ENCODE results near the gene KCNIP4. TPM values are rescaled to one million over a fixed set of nuclear protein-coding genes. Genes with fewer than 3 reads are reported as not detected.
A peak's percentile ranks its signal among the peaks of the same experiment; 100 is the strongest.
"Not testable (repeated sequence)": the region's sequence is repeated elsewhere in the genome, so short reads cannot be mapped to it uniquely, and the experiment has no call there.

The KCNIP4 gene
- total RNA-seq, 1 donor from 2014 or later: not detected

DNA sequence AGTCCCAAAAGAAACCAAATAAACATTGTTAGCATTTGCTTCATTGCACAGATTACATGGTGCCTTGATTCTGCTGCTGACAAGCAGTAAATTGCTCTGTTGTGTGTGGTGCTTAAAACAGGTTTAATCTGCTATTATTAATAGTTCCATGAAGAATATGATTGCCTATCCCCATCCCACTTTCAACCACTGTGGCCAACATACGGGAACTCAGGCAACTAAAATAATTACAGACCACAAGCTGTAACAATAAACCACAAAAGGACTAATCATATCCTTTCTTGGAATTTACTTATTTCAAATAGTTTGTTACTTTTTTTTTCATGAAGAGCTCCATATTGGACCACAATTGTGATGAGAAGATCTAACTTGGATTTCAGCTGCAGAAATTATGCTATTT lies 1116.8 kb downstream of the KCNIP4 start:
- no peak for ATAC-seq

DNA sequence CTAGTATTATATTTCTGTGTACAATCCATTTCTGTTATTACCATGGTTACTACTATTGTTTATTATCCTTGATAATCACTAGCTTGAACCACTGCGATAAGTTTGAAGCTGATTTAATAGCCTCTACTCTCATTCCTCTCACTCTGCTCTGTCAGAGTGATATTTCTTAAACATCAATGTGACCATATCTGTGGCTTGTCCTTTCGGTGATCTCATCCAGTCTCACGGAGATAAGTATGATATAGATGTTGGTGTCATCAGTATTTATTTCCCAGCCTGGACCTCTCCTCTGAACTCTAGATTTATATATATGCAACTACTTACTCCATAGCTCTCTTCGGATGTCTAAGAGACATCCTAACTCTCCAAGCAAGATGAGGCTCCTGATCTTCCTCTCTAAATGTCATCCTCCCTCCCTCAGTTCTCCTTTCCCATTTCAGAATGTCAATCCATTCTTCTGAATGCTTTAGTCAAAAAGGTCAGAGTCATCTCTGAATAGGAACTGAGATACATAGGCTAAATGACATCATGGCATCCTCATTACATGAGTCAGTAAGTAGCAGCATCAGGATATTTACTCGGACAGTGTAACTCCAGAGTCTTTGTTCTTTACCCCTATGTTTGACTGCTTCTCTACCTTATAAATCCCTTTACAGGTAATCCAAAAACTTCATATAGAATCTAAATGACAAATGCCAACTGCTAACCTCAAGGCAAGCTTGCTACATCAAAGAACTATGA lies 1118.8 kb downstream of the KCNIP4 start:
- no peak for ATAC-seq

DNA sequence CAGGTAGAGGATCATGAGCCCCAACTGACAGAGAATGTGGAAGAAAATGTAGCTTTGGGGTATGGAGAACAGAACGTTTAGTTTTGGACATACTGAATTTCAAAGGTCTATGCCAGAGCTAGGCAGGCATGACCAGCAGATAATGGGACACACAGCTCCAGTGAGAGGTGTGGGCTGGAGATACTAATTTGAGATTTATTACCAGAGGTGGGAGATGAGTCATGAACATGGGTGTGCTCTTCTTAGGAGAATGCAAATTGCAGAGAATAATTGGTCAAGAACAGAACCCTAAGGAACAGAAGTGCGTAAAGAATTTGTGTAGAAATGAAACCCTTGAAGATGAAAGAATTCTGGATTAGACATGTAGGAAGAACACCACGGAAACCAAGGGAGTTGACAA lies 1123.1 kb downstream of the KCNIP4 start:
- ATAC-seq: no peak

DNA sequence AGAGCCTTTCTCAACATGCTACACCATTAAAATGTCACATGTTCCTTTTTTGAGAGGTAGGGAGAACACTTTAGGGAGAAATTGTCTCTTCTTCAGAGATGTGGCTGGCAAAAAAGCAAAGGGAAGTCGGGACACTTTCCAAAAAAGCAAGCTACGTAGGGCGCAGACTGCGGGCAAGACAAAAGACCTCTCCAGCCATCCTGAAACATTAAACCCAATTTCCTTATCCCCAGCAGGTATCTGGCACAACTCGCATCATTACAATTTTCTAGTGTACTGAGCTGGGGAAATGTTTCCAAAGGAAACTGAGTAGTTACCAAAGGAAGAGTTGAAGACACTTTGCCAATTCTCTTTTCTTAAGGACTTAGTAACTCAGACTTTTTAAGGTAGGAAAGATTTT lies 1132.3 kb downstream of the KCNIP4 start:
- ATAC-seq: no peak

DNA sequence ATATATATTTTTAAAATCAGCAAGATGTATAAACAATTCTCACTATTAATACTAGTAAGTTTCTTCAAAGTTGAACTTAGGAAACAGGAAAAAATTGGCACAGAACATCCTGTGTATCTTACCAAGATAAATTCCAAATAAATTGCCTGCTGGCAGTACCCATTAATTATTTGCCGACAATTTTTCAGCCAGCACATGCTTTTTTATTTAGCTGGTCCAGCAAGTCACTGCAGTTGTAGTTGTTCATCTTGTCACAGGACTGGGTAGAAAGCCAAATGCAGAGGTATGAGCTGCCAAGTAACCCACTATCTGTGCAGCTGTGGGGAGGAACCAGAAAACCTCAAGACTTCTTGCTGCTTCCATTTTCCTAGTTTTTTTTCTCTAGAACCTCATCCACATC lies 1134.9 kb downstream of the KCNIP4 start:
- no peak for ATAC-seq

DNA sequence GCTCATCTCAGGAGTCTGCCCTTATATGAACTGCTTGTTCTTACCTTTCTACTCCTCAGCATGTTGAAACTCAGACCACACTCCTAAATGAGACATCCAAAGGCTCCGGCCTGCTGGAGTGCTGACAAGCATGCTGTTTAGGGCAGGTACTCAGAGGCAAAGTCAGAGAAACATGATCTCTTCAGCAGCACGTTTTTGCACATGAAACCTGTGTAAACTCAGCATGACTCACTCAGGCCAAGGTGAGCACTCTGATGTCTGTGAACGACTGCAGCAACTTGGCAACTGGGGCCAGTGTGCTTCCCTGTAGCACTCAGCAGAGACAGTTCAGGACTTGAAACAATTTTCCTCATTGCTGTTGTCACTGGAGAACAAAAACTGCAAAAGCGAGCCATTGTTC lies 1138.8 kb downstream of the KCNIP4 start:
- ATAC-seq: peak; percentile 98

DNA sequence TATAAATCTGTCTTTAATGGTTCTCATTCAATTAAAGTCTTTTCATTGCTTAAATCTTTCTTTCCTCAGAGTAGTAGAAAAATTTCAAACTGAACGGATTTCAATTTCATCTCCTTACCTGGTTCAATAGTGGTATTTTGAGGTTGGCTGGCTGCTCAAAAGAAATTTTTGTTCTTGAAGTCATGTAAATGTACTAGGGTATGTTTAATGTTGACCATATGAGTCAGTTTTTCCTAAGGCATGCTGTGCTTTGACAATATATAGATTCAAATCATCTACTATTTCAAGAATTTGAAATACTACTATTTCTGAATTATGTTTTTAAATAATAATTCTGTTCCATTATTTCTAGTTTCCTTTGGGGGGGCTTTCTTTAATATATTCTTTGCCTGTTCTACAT lies 1142.9 kb downstream of the KCNIP4 start:
- no peak for ATAC-seq

DNA sequence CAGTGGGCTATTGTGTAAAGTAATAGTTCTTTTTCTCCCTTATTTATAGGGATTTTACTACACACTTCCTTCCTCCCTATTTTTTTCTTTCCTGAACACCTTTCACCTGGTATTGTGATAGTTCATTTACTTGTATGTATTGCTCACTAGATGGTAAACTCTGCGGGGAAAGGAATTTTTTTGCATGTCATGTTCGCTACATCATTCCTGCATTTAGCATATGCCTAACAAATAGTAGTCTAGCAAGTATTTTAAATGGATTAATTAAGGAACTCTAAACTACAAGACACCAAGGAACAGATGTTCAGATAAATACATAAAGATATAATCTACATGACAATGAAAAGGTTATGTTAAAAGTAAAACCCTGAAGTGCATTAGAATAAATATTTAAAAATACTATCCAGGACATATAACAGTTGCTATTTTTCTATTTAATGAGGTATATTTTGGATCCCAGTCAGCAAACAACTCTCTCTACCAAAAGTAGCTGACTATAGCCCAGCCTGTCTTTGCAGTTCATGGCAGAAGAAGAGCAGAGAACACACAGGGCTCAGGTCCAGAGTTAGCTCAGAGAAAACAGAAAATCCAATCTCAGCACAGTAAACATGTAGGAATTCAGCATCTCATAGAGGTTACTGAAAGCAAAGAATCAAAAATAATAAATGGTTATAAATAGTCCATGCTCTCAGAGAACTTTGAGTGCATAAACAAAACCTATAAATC lies 1160.5 kb downstream of the KCNIP4 start:
- ATAC-seq: no peak

DNA sequence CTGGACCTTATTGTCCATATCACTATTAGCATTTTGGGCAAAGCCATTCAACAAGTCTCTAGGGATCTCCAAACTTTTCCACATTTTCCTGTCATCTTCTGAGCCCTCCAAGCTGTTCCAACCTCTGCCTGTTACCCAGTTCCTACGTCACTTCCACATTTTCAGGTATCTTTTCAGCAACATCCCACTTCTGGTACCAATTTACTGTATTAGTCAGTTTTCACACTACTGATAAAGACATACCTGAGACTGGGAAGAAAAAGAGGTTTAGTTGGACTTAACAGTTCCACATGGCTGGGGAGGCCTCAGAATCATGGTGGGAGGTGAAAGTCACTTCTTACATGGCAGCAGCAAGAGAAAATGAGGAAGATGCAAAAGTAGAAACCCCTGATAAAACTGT lies 1165.4 kb downstream of the KCNIP4 start:
- ATAC-seq: not testable (repeated sequence)

DNA sequence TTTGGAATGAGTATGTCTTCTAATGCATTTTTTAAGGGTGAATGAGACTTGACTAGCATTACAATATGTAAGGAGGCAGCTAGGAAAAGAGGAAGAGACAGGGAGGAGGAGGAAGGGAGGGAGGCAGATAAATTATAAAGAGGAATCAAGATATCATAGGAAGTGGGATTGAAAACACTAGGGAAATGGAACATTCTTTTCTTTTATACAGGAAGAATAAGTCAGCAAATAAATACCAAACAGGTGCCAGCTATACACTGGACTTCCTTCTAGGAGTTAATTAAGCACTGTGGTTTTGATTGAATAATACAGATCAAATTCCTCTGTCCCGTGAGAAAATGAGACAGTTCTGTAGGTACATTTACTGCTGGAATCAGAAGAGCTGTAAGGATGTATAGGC lies 1169.7 kb downstream of the KCNIP4 start:
- no peak for ATAC-seq

DNA sequence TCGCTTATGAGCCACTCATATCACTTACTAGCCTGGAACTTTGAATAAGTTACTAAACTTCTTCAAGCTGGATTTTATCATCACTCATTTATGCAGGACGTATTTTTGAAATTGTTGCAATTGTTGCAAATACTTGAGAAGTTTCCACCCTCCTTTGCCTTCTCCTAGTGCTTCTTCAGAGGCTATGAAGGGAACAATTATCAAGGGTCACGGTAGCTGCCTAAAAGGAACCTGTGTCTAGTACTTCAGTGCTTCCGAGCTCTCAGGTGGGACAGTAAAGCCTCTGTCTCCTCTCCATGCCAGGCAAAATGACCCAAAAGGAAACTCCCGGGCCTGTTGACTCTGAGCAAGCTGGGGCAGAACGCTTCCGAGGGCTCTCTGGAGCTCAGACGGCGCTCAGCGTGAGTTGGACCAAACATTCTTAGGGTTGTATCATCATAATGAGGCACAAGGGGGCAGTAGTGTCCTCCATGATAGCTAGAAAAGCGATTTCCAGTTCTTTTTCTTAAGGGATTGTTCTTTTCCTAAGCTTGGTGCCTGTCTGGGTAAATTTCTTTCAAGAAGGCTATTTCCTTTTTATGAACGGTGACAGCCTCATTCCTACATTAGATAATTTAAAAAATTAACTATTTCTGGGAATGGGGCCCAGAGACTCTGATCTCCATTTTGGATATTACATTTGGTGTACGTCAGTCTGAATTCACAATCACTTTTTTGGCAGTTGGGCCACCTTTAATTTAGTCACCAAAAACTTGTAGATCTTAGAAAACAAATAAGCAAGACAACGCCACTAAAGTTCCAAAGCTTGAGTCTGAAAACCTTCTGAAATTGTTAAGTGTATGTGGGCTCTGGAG lies 1175.2 kb downstream of the KCNIP4 start:
- peak; percentile 77 for ATAC-seq

DNA sequence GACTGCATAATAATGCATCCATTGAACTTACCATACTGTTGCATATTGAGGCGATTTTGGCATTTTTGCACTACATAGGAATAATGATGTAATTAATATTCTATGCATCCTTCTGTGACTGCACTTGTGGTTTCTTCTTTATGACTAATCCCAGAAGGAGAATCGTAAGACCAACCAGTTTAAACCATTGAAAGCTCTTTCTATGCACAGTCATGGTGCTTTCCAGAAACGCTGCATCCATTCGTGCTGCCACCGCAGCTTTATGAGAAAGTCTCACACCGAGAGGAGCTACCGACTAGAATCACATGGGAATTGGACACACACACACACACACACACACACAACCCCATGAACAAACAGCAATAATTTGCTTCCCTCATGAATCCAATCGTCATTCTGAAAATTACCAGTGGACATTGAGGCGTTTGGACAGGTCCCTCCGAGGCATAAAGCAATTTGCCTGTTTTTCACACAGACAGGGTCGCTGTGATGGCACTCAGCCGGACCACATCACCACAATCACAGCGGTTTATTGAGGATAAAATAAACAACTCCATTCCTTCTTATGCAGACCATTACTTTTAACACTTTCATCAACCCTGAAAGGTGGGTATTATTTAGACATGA lies 1184.1 kb downstream of the KCNIP4 start:
- no peak for ATAC-seq

DNA sequence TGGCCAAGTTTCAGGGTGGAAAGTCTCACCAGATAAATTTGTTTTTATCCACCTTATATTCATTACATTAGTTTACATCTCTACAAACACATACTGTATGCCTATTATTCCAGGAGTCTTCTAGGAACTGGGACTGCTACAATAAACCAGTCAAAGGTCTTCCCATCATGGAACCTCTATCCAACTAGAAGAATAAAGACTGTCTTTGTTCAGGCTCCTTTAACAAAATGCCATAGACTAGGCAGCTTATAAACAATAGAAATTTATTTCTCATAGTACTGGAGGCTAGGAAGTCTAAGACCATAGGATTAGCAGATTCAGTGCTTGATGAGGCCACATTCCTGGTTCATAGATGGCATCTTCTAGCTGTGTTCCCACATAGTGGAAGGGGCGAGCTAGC lies 1186.7 kb downstream of the KCNIP4 start:
- ATAC-seq: no peak

DNA sequence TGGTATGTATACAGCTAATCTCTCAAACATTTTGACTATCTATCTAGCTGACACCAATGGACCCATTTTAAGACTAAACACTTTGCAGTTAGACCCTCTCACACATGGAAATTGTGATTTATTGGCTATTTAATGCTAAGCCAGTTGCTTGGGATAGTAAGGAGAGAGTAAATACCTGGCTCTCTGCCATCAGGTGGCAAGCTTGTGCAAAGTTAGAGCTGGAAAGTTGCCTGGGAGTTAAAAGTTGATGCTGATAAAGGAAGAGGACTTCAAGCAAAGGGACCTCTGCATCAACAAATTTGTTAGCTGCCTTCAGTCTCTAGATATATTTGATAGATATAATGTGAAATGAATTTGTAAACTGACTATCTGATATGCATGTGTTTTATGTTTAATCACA lies 1187.2 kb downstream of the KCNIP4 start:
- ATAC-seq: no peak

DNA sequence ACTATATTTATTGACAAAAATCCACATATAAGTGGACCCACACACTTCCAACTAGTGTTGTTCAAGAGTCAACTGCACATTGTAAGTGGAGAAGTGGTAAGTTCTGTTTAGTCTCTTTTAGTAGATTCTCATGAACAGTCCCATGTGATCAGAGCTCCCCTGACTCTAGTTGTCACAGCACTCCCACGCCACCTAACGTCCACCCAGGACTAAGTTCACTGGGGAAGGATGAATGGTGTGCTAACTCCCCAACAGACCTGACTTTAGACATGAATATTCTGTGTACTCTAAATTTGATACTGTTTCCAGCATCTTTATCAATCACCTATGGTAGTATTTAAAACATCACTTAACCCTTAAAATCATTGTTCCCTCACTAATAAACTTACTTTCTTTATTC lies 1188.5 kb downstream of the KCNIP4 start:
- no peak for ATAC-seq

DNA sequence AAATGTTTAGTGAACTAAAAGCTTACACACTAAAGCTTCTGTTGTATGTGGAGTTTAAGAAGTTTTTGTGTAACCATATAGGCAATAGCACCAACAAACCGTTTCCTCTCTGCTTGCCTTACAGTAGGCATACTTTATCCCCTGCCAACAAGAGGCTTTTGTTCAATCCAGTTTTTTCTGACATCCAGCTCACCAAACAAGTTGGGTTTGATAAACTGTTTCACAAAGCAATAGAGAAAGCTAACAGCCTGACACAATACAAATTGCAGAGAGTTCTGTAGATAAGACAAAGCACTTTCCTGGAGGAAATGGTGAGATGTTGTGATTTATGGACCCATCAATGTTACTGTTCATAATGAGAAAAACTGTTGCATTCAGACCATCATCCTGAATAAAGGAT lies 1194.5 kb downstream of the KCNIP4 start:
- ATAC-seq: no peak

DNA sequence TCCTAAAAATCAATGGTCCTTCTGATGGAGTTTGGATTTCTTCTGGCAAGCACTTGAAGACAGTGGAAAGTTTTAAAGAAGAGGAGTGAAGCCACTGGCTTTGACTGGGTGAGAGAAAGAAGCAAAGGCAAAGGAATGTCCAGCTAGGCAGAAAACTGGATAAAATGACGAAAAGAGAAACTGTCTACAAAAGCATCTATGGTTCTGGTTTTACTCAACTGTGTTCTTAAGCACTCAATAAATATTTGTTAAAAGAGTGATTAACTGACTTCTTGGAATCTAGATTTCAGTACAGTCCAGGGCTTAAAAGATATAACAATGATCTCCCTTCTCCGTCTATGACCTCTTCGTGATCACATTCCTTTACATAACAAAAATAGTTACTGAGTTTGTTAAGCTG lies 1195.9 kb downstream of the KCNIP4 start:
- ATAC-seq: no peak

DNA sequence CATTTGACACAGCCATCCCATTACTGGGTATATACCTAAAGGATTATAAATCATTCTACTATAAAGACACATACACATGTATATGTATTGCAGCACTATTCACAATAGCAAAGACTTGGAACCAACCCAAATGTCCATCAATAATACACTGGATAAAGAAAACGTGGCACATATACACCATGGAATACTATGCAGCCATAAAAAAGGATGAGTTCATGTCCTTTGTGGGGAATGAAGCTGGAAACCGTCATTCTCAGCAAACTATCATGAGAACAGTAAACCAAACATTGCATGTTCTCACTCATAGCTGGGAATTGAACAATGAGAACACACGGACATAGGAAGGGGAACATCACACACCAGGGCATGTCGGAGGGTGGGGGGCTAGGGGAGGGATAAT lies 1202.6 kb downstream of the KCNIP4 start:
- not testable (repeated sequence) for ATAC-seq

DNA sequence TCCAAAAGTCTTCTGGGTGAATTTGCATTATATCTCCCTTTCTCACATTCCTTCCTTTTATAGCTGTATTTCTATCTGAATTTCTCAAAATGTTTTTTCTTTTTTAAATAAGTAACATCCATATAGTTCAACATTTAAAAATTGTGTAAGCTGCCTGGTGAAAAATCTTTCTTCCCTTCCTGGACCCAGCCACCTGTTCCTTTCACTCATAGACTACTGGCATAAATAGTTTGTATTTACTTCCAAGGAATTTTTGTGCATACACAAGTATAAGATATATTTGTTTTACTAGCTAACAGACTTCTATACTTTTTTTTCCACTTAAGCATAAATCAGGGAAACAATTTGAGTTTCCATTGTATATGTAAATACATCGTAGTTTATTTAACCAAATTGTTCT lies 1212.6 kb downstream of the KCNIP4 start:
- no peak for ATAC-seq

DNA sequence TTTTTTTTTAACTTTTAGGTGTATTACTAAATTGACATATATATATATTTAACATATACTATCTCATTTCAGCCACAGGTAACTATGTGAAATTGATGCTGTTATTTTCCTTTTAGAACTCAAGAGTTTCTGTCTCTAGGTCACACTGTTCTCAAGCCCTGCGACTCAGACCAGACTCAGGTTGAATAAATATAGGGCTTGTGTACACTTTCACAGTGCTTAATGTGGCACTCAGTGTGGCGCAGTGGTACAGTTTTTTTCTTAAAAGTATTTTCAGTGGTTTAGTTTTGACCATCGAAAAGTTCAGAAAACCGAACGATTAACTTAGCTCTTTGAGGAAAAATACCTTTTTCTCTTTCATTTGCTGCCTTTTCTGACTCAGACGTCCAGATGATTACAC lies 1223.7 kb downstream of the KCNIP4 start:
- no peak for ATAC-seq

DNA sequence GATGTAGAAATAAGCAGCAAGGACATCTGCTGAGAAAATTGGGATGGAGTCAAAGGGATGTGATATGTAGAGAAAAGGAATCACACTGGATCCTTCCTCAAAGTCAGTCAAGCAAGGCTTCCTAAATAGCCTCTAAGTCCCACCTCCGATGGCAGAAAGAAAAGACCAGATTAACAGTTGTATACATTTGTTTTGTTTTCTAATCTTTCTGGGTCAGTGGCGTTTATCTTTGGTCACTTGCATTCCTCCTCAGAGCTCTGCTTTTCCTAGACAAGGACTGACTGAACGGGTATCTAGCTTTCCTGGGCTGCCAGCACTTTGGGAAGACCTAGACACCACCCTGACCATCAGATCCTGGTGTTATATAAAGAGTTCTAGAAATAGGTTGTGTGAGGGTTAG lies 1225.1 kb downstream of the KCNIP4 start:
- no peak for ATAC-seq

DNA sequence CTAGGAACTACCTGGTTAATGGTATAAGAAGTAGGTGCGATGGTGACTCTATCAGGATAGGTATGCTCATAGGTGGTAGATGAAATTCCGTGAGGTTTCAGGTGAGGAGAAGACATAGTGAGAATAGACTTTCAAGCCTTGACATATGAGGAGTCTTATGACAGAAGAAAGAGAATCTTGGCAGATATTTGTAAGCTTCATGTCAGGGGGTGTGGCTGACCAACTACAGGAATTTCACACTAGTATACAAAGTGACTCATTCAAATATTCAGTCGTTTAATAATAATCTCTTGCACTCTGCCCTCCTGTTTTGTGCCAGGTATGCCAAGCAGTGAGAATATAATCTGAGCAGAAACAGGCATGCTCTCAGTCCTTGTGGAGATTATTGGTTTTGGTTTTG lies 1225.6 kb downstream of the KCNIP4 start:
- peak; percentile 59 for ATAC-seq

DNA sequence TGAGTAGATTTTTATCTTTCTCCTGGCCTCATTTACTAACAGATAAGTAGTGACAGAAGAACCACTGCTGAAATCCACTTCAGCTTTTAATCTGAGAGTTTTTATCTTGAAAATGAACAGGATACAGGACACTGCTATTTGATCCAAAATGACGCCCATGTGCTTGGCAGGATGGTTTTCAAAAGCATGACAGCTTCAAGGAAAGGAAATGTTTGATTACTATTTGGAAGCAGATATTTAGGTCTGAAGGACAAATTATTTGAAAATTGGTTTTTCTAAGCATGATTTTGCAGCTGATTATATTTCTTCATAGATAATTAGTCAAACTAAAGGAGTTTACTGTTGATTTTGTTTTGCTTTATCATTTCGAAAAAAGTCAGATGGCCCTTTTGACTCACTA lies 1237.2 kb downstream of the KCNIP4 start:
- ATAC-seq: no peak

All from esophagus mucosa (tissue), 1 donor.